Neutrophil (primary cell): ENCODE results near the gene CFAP20DC.

Experiments used
- H3K27ac ChIP-seq: fragments of 200-600 bp; sonication (generic); 2 replicates; pipeline ENCODE4 v1.5.1; 2016; ENCODE audit warnings: mild to moderate bottlenecking, moderate library complexity
- H3K27me3 ChIP-seq: fragments of 200-600 bp; sonication (generic); 2 replicates; pipeline ENCODE4 v1.6.0; 2016; ENCODE audit warnings: mild to moderate bottlenecking
- H3K36me3 ChIP-seq: fragments of 200-600 bp; sonication (generic); 2 replicates; pipeline ENCODE4 v1.5.1; 2017
- H3K4me1 ChIP-seq, 2 experiments: fragments of 200-600 bp in 1 of 2; sonication (generic) in 1 of 2; 1 replicate in 1 of 2; 2 replicates in 1 of 2; pipeline versions ENCODE4 v1.5.1 to v1.6.1; 2013 to 2016; ENCODE audit warnings: low read depth in 1 of 2, low read length in 1 of 2, mild to moderate bottlenecking in 1 of 2, moderate library complexity in 1 of 2; ENCODE audit not compliant: control insufficient read depth in 1 of 2, insufficient read depth in 1 of 2
- H3K4me3 ChIP-seq, 2 experiments: fragments of 200-600 bp in 1 of 2; sonication (generic) in 1 of 2; 1 replicate in 1 of 2; 2 replicates in 1 of 2; pipeline ENCODE4 v1.5.1; 2013 to 2016; ENCODE audit warnings: low read depth in 1 of 2, low read length in 1 of 2, mild to moderate bottlenecking in 1 of 2, moderate library complexity in 1 of 2
- H3K9me3 ChIP-seq: fragments of 200-600 bp; sonication (generic); 2 replicates; pipeline ENCODE4 v1.5.1; 2016
- CTCF ChIP-seq: fragments of 200-600 bp; sonication (generic); IDR thresholded peaks from 2 replicates; pipeline ENCODE4 v1.5.1; 2016; ENCODE audit warnings: antibody characterized with exemption

CFAP20DC gene

GRCh38 chr3:58783845-58784244 is 266.0 kb downstream of the CFAP20DC start:
- Histone ChIP-seq H3K4me3 (no peak overlapping the region), H3K27ac (no peak overlapping the region), H3K36me3 (no peaks in the 10 kb centered on the region), H3K4me1 (peaks cover 0 to 8% of the 10 kb centered on the region in 2 experiments), H3K9me3 (peaks cover 15% of the 10 kb centered on the region), H3K27me3 (no peaks in the 10 kb centered on the region)
- no peak for TF ChIP-seq CTCF

GRCh38 chr3:58779934-58780333 is 269.9 kb downstream of the CFAP20DC start:
- Histone ChIP-seq H3K27ac (no peak overlapping the region), H3K36me3 (no peaks in the 10 kb centered on the region), H3K9me3 (peaks cover 20% of the 10 kb centered on the region), H3K27me3 (no peaks in the 10 kb centered on the region), H3K4me1 (no peaks in the 10 kb centered on the region), H3K4me3 (no peak overlapping the region)
- no peak for TF ChIP-seq CTCF

GRCh38 chr3:58776231-58776630 is 273.6 kb downstream of the CFAP20DC start:
- Histone ChIP-seq H3K9me3 (peaks cover 20% of the 10 kb centered on the region), H3K27ac (no peak overlapping the region), H3K36me3 (no peaks in the 10 kb centered on the region), H3K4me3 (no peak overlapping the region), H3K4me1 (no peaks in the 10 kb centered on the region), H3K27me3 (no peaks in the 10 kb centered on the region)
- no peak for TF ChIP-seq CTCF

GRCh38 chr3:58772462-58772861 is 277.4 kb downstream of the CFAP20DC start:
- no peaks in the 10 kb centered on the region for H3K27me3 ChIP-seq
- no peaks in the 10 kb centered on the region for H3K4me1 ChIP-seq
- H3K27ac ChIP-seq: no peak overlapping the region
- H3K36me3 ChIP-seq: no peaks in the 10 kb centered on the region
- TF ChIP-seq CTCF: no peak
- no peak overlapping the region for H3K4me3 ChIP-seq
- H3K9me3 ChIP-seq: no peaks in the 10 kb centered on the region

GRCh38 chr3:58769065-58769464 is 280.8 kb downstream of the CFAP20DC start:
- H3K27ac ChIP-seq: no peak overlapping the region
- no peaks in the 10 kb centered on the region for H3K36me3 ChIP-seq
- no peak for TF ChIP-seq CTCF
- no peaks in the 10 kb centered on the region for H3K4me1 ChIP-seq
- no peaks in the 10 kb centered on the region for H3K27me3 ChIP-seq
- H3K9me3 ChIP-seq: no peaks in the 10 kb centered on the region
- H3K4me3 ChIP-seq: no peak overlapping the region
